DMS79 (cell line): ENCODE measurements around the gene ADAMTSL1.

Experiments used
- DNase-seq: peaks from one replicate; lab custom pipeline; 2025; lab: John Stamatoyannopoulos, UW

Gene ADAMTSL1

DNA sequence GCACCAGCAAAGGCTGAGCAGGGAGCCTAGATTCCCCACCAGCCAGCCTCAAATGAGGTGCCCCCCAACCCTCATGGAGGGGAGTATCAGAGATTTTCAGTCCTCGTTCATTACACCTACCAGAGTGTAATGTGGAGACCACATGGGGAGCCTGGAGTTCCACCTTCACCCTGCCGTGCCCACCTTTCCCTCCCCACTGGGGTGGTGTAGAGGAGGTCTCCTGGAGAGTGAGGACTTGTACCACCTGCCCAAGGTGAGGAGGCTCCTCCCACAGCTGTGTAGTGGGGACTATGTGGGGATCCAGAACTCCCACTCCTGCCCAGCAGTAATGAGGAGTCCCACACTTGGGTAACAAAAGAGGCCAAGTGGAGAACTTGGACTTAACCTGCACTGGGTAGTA lies 337.2 kb downstream of the ADAMTSL1 start:
- no peak for DNase-seq

DNA sequence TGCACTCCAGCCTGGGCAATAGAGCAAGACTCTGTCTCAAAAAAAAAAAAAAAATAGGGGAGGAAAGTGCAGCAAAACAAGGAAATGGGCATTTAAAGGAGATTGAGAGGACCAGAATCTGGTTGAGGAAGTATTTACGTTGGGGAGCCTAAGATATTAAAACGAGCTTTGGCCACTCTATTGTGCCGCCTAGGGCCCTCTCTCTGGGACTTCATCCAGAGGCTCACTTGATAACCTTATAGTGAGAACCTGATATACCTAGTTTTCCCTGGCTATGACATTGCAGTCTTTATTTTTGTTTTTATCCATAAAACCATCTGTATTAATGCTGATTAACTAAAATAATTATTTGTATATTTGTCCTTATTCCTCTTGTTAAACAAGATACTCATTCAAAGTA lies 345.5 kb downstream of the ADAMTSL1 start:
- DNase-seq = no peak

DNA sequence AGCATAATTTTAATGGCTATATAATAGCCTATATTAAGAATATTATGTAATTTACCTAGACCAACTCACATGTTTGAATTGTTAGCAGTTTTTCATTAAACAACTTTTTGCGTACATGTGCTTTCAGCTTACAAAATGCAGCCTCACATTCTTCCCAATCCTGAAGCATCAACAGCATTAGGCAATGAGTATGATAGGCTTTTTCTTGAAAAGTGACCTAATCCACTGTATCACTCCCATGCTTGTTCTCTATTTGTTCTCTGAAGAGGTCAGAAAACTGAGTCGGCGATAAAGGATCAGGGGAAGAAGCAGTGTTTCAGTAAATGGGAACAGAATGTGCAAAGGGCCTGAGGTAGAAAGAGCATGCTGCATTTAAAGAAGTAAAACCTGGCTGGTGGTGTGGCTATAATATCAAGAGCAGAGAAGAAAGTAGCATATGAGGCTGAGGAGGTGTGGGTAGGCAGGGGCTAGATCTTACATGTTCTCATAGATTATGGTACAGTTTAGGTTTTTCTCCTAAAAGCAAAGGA lies 346.7 kb downstream of the ADAMTSL1 start:
- no peak for DNase-seq

DNA sequence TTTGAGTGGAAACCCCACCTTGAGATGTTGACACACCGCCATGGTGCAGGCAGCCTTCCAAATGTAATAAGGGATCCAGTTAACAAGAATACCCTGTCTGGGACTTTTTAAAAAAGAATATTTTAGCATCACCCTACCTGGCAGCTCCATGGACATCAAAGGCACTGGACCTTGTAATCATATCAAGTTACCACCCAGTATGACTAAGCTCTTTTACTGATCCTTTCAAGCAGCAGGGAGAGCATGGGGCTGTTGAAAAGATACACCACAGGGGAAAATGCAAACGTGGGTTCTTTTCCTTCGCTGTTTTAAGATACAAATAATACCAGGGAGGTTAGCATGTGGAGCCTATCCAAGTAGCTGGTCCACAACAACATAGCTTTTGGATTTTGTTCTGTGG lies 347.8 kb downstream of the ADAMTSL1 start:
- no peak for DNase-seq

DNA sequence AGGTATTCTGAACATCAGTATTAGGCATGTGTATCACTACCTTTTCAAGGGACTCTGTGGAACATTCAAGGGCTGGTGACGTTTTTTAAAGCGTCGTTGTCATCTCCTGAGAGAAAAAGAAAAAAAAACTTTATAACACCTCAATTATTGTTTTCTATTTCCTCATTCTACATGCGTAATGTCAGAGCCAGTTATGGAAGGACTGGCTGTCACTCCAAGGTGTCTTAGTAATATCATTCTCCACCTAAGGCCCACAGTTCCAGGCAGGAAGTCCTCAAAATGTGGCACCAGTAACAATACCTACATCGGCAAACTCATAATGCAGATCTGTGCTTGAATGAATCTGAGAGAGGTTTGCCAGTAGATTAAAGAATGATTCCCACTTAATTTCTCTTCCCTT lies 348.9 kb downstream of the ADAMTSL1 start:
- DNase-seq = no peak

DNA sequence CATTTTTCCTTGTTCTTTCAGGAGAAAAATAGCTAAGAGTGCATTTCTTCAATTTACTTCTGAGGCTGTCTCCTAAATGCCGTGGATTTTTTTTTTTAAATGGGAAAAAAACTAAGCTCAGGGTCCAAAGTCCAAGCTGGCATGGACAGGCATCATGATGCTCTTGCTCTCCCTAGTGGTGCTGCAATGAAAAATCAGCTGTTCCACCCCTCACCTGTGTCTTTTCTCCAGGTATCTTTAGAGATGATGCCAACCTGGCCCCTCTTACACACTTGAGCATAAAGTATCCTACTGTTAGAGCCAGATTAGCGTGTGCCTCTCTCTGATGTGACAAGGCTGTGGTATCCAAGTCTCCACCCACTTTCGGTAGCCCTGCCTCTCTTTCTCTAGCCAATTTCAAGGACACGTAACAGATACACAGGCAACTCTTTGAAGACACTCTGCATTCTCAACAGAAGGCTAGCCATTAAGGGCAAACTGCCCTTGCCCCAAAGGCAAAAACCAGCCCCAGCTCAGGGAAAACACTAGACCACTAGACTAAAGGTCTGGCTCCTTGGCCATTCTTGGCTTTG lies 350.2 kb downstream of the ADAMTSL1 start:
- DNase-seq = no peak

DNA sequence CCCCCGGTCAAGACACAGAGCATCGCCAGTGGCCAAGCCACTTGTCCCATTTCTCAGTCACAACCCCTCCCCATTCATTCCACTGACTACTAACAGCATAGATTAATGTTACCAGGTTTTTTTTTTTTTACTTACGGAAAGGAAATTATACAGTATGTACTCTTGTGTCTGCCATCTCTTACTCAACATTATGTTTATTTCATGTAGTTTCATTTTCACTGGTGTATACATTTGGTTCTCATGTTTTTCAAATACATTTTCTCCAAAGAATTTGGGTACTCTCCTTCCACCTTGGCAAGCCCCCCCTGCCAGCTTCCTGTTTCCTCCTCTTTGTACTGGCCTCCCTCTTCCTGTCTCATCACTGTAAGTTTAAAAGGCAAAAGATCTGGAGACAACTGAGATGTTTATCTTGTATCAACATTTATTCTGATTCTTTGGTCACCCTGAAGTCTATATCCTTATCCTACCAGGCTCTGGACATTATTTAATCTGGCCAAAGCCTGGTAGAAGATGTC lies 351.8 kb downstream of the ADAMTSL1 start:
- DNase-seq = no peak

DNA sequence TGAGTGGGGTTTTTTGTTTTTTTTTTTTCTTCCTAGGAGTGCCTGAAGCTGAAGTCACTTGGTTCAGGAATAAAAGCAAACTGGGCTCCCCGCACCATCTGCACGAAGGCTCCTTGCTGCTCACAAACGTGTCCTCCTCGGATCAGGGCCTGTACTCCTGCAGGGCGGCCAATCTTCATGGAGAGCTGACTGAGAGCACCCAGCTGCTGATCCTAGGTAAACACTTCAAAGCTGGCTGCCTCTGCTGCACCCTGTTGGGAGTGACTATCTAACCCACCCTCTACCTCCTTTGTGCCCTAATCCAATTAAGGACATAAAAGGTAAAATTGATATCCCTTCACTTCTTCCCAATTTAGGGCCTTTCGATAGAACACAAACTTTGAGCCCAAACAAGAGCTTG lies 352.3 kb downstream of the ADAMTSL1 start:
- DNase-seq = peak; percentile 16

DNA sequence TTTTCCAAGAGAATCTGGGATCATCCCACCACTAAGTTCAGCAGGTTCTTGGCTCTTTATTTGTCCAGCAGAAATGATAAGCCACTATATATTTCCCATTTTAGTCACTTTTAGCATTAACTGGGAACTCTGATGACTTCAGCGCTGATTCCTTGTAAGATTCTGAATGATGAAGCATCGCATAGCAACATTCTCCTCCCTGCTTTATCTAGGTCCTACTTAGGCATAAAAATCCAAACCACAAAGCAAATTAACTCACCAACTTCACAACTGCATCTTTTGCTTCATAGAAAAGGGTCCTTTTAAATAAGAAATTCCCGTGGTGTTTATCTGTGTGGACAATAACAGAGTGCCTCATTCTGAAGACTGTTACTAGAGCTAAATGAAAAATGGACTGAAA lies 355.1 kb downstream of the ADAMTSL1 start:
- DNase-seq = no peak

DNA sequence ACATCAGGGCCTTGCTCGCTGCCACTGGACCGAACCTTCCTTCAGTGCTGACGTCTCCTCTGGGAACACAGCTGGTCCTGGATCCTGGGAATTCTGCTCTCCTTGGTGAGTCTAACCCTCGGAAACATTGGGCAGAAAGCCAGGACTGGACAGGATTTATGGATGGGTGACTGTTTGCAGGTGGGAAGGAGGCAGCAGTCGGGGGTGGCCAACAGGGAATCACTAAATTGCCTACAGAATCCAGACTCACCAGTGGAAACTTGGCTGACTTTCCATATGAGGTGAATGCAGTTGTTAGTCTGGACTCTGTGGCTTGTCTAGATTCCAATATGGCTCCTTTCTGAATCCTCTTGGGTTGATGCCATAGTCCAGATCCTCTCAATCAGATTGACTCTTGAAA lies 355.9 kb downstream of the ADAMTSL1 start:
- DNase-seq = no peak

DNA sequence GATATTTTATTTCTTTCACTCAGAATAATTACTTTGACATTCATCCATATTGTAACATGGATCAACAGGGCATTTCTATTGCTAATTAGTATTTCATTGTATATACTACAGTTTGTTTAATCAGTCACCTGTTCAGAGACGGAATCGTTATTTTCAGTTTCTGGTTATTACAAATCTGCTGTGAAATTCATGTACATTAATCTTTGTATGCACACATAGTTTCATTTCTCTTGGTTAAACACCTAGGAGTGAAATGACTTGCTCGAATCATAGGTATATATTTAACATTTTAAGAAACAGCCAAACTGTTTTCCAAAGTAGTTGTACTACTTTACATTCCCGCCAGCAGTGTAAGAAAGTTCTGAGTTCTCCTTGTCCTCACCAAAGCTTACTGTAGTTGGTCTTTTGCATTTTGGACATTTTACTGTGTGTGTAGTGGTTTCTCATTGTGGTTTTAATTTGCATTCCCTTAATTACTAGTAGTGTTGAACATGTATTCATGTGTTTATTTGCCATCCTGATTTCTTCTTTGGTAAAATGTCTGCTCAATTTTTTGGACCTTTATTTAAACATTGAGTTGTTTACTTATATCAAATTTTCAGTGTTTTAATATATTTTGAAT lies 360.9 kb downstream of the ADAMTSL1 start:
- DNase-seq = no peak

DNA sequence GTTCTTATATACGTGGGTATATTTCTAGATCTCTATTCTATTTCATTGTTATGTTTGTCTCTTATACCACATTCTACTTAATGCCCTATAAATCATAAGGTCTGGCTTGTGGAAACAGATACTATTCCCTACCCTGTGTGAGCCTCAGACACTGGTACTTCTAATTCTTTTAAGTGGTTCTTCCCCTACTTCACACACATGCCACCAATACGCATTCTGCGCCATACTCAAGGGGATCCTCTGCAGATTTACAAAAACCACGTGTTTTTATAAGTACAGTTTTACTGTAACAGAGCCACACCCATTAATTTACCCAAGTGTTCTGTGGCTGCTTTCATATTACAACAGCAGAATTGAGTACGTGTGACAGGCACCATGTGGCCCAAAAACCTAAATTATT lies 363.4 kb downstream of the ADAMTSL1 start:
- no peak for DNase-seq

DNA sequence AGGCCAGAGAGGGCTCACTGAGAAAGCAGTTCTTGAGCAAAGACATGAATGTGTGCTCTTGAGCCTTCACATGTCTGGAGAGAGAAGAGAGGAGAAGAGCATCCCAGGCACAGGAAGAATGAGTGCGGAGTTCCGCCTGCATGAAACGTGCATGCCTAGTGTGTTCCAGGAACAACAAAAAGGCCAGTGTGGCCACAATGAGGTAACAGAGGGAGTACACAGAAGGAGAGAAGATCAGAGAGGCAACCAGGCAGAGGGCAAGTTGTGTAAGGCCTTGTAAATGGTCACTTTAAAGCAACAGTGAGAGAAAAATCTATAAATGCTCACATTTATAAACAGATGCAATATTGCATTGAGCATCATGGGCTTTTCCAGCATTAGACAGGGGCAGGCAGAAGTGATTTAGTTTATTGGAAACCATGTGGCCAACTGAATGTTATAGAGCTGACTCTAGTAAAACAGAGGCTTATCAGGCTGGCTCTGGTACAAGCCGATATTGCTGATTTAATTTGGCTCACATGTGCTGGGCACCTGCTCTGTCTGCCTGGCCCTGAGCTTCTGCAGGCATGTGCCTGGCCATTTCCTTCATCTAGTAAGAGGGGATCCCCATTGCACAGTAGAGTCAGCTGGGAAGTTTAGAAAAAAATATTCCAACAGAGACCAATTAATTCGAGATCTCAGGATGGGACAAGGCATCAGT lies 373.8 kb downstream of the ADAMTSL1 start:
- DNase-seq = no peak

DNA sequence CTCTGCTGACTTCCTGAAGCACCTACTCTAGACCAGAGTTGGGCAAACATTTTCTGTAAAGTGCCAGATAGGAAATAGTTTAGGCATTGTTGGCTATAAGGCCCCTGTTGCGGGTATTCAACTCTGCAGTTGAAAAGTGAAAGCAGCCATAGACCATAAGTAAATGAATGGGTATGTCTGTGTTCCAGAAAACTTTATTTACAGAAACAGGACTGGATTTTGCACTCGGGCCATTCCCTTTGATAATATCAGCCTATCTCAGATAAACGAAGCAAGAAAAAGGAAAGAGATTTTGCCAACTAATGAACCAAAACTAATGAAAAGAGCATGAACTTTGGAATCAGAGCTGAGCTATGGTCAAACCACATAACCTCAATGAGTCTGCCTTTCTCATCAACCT lies 374.7 kb downstream of the ADAMTSL1 start:
- DNase-seq = no peak

DNA sequence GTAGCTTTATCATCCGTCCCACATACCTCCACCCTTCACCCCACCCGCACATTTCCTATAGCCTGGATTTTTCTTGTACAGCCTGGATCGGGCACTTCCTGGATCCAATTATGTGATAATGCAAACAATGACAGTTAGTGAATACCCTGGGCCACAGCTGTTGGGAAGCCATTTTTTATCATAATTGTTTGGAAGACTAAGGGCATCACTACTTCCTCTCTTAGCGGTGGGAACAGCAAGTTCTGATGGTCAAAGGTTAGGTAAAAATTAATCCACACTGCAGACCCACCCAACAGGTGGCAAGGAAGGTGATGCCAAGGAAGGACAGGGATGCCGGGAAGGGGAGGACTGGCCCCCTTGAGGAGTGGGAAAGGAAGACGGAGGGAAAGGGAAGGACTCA lies 375.3 kb downstream of the ADAMTSL1 start:
- DNase-seq = no peak

DNA sequence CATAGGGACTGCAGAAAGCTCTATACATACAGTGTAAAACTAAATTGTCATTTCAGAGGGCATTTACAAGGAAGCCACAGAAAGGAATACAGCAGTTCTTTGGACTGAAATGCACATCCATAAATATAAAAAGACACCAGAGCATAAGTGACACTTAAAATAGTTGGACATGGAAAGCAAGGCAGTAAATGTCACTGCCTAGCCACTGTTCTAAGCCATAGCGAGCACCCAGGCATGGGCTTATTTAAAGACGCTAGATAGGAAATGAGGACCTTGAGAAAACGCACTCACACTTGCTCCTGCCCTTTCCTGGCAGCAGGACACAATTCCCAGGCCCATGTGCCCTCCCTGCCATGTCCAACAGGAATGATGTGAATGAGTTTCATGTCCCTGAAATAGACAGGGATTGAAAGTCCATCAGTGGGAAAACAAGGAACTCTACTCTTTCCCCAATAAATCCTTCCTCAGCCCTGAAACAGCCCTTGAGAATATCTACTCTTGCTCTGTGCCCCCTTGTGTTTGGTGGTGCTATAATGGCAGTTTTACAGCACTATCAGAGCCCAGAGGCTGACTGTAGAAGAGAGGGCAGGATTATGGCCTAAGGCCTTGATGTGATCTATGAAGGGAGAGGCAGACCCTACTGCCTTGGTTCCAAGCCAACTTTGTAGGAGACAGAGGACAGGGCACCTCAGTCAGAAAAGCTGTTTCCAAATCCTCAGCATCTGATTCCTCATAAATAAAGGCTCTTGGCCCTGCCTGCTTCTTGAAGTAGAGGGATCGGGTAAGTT lies 376.1 kb downstream of the ADAMTSL1 start:
- DNase-seq = no peak

DNA sequence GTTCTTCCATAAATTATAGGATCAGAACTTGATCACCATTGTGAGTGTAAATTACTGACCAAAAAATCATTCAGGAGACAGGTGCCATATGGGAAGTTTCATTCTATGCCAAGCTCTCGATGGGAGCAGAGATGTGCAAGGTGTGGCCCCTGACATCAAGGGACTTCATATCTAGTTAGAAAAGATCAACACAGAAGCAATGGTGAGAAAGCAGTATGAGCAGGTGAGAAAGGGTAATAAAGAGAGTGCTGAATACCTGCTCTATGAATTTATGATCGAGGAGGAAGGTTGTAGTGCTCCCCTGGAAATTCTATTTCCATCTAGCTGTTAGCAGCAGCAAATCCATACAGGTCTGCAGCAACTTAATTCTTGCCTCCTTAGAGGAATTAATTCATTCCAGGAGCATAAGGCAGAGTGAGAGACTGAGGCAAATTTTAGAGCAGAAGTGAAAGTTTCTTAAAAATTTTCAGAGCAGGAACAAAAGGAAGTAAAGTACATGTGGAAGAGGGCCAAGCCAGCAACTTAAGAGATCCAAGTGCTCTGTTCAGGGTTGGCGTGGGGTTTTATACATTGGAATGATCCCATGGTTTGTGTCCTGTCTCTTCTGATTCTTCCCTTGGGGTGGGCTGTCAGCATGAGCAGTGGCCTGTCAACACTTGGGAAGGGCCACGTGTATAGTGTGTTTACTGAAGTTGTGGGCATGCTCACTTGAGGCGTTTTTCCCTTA lies 377.3 kb downstream of the ADAMTSL1 start:
- no peak for DNase-seq

DNA sequence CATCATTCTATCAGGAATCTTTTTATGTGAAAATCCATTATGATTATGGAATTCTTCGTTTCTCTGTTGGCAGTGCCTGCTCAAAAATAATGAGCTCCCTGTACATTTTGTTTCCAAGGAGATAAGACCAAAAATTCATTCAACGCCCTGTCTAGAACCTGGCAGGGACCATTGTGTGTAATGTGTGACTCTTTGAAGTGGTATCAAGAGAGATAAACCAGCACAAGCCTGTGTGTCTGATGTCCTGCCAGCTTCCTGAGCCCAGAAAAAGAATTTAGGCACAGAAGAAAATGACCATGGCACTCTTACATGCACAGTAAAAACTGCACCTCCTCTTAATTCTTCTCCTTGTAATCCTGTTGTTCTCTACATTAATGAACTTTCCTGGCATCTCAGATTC lies 381.7 kb downstream of the ADAMTSL1 start:
- DNase-seq = no peak

DNA sequence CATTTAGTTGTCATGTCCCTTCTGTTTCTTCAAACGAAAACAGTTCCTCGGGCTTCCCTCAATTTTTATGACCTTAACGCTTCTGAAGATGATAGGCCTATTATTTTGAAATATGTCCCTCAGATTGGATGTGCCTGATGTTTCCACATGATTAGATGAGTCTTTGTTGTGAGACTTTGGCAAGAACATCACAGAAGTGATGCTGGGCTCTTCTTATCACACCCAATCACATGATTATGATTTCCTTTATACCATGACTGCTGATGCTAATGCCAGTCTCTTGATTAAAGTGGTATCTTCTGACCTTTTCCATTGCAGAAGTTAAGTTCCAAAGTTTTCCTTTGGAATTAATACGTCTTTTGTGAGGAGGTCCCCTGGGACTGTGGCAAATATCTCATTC lies 383.4 kb downstream of the ADAMTSL1 start:
- no peak for DNase-seq

DNA sequence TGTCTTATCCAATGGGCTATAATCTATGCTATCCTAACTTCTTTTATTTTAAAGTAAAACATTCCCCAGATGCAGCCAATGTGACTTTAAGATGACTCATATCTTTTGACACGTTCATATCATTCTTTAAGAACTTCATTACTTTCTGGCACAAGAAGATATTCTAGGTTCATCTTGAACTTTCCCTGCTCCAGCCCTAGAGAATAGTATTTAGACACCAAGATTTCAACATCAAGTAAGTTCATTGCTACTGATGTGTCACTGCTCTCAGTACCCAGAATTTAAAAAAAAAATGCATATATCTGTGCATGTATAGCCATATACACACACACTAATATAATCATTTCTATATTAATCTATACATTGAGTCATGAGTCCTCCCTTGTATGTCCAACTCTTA lies 383.8 kb downstream of the ADAMTSL1 start:
- DNase-seq = no peak

DNA sequence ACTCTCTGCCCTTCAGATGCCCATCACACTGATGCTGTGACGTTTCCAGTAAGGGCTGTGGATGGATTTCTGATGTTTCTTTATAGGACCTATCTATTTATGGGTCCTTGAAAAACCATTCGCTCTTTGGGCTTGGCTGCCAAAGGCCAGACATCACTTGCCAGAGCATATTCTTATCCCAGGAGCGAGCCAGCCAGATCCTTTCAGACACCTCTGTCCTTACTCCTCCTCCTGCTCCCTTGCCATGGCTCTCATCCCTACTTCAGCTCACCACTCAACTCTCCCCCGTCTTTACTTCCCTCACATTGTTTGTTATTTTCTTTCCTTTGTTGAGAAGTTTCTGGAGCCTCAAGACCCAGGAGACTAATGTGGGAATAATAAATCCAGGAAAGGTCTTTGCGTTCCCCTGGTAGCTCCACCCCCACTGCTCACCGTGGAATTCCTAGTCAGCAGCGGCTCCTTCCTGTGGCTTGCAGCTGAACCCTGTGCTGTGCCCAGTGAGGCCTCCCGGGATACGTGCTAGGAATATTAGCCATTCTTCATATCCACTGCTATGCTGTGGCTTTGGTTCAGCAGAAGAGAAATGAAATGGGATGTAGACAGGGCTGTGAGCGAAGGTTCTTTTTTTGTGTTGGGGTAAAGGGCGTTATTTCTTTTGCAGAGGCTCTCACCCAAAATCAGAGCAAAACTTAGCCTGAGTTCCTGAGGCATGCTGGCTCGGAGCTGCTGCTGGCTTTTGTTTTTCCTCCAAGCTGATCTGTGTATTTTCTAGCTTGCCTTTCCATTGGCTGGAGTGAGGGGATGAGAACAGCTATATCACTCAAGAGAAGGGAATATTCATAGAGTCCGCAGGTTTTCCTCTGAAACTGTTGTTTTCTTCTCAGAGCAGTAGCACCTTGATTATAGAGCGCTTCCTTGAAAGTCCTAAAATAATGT lies 387.9 kb downstream of the ADAMTSL1 start:
- DNase-seq = no peak
